ENCODE measurements around the gene WDR83. TPM values are rescaled to one million over a fixed set of nuclear protein-coding genes. Genes with fewer than 3 reads are reported as not detected.

Gene WDR83
- total and polyA plus RNA-seq, 10 of the 15 experiments (the other 5 are each of a cell fraction or from before 2014, with no cell fraction given): 0.58 to 17.7 (median 10.8) TPM

DNA sequence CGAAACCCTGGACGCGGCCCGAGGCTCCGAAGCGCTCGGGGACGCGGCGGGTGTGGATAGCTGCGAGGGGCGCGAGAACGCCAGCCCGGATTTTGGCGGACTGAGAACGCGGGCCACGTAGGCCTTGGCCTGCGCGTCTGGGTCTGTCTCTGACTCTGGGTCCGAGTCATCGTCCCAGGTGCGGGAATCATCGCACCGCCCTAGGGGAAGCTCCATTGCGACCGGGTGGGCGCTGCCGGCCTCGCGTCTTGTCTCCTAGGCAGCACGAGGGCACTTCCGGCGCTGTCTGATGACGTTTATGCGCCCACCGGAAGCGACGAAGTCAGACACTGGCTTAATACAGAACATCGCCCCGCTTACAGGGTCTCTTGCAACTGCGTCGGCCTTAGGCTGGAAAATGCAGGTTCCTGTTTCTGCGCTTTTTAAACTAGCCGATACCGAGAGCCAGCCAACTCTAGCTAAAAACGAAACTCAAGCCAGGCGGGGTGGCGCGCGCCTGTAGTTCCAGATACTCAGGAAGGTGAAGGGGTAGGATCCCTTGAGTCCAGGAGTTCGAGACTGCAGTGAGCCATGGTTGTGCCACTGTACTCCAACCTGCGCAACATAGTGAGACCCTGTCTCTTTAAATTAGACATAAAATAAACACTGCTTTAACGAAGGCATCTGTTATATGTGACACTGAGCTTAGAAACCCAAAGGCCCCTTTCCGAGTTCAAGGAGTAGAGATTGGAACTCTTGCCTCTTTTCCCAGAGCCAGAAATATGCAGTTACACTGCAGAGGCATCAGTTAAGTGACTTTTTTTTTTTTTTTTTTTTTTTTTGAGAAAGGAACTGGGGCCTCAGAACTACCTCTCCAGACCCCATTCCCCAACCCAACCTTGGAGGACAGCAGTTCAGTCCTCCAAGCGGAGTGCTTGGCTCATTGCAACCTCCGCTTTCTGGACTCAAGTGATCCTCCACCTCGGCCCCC lies 30.0 kb downstream of the WDR83 start, which contains the start of gene FBXW9 (continued):
- TF ChIP-seq MEF2B (IDR thresholded peaks at IDR 0.05; ENCODE audit: partially characterized antibody, poor library complexity, severe bottlenecking) (no peak), POLR2A (IDR thresholded peaks at IDR 0.05; ENCODE audit: low read depth, low read length) (peak; percentile 93), POU2F2 (IDR thresholded peaks at IDR 0.05; ENCODE audit: borderline replicate concordance, low read depth, low read length) (peak; percentile 85), JUND (IDR thresholded peaks at IDR 0.05; ENCODE audit: low read depth, low read length) (no peak), POLR2AphosphoS2 (IDR thresholded peaks at IDR 0.05; ENCODE audit: low read depth, low read length) (peak; percentile 88), CHD2 (IDR thresholded peaks at IDR 0.05; ENCODE audit: borderline replicate concordance, low read depth, low read length) (peak; percentile 70; the same call in 1 of the 2 replicates), SMAD1 (IDR thresholded peaks at IDR 0.05; ENCODE audit: low read depth, partially characterized antibody) (no peak), MLLT1 (IDR thresholded peaks at IDR 0.05) (0 out of 2 replicates have a peak, but pooled peaks have one; percentile 30), LARP7 (IDR thresholded peaks at IDR 0.05) (peak; percentile 87), BACH1 (IDR thresholded peaks at IDR 0.05; ENCODE audit: borderline replicate concordance) (0 out of 2 replicates have a peak, but pooled peaks have one; percentile 51), E2F8 (IDR thresholded peaks at IDR 0.05; ENCODE audit: low read depth, partially characterized antibody) (peak; percentile 90), JUNB (IDR thresholded peaks at IDR 0.05) (no peak), RB1 (IDR thresholded peaks at IDR 0.05; ENCODE audit: borderline replicate concordance) (0 out of 2 replicates have a peak, but pooled peaks have one; percentile 39), RBBP5 (conservative IDR thresholded peaks at IDR 0.05) (no peak), EZH2 (IDR thresholded peaks at IDR 0.05; ENCODE audit: borderline replicate concordance, control insufficient read depth, low read depth, low read length) (no peak), REST (IDR thresholded peaks at IDR 0.05; ENCODE audit: low read depth, low read length) (no peak), PML (IDR thresholded peaks at IDR 0.05; ENCODE audit: low read length) (peak; percentile 91)
- TF ChIP-seq, protein P1, sequence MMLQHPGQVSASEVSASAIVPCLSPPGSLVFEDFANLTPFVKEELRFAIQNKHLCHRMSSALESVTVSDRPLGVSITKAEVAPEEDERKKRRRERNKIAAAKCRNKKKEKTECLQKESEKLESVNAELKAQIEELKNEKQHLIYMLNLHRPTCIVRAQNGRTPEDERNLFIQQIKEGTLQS (IDR thresholded peaks at IDR 0.05; ENCODE audit: borderline replicate concordance, extremely low read depth, low read depth, low read length): peak; percentile 95
- TF ChIP-seq, protein P2, sequence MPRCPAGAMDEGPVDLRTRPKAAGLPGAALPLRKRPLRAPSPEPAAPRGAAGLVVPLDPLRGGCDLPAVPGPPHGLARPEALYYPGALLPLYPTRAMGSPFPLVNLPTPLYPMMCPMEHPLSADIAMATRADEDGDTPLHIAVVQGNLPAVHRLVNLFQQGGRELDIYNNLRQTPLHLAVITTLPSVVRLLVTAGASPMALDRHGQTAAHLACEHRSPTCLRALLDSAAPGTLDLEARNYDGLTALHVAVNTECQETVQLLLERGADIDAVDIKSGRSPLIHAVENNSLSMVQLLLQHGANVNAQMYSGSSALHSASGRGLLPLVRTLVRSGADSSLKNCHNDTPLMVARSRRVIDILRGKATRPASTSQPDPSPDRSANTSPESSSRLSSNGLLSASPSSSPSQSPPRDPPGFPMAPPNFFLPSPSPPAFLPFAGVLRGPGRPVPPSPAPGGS (IDR thresholded peaks at IDR 0.05; ENCODE audit: borderline replicate concordance, insufficient read depth, low read depth, low read length, poor library complexity, severe bottlenecking): peak; percentile 96
